ENCODE data around the gene KRT86.

The KRT86 gene

DNA sequence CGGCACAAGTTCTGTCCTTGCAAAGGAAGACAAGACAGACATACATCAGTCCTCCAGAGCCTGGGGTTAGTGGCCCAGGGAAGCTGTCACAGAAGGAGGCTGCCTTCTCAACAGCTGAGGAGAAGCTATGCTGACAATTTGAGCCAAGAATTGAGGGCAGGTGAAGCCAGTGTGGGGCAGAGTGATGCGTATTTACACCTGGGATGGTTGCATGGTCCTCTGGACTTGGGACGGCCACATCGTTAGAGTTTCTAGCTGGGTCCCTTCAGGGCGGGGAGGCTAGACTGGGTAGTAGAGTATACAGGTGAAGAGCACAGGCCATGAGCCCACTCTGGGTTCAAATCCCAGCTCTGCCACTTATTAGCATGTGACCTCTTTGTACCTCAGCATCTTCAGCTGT lies 76.3 kb downstream of the KRT86 start:
- no peak for DNase-seq
- H3K36me3 ChIP-seq (replicated peaks) = no peaks in the 10 kb centered on the region
- H3K4me3 ChIP-seq (ENCODE audit: low read depth, low read length) = no peak overlapping the region
- in situ Hi-C loops (cut with HindIII; ENCODE audit: low pct_ligation_motif_present, low sequenced_read_pairs) = no loop called here
- TF ChIP-seq CTCF (IDR thresholded peaks at IDR 0.05; ENCODE audit: low read depth, low read length, missing control alignments) = no peak
- peaks cover 19% of the 10 kb centered on the region for H3K27me3 ChIP-seq (replicated peaks)
- H3K27ac ChIP-seq = no peak overlapping the region

DNA sequence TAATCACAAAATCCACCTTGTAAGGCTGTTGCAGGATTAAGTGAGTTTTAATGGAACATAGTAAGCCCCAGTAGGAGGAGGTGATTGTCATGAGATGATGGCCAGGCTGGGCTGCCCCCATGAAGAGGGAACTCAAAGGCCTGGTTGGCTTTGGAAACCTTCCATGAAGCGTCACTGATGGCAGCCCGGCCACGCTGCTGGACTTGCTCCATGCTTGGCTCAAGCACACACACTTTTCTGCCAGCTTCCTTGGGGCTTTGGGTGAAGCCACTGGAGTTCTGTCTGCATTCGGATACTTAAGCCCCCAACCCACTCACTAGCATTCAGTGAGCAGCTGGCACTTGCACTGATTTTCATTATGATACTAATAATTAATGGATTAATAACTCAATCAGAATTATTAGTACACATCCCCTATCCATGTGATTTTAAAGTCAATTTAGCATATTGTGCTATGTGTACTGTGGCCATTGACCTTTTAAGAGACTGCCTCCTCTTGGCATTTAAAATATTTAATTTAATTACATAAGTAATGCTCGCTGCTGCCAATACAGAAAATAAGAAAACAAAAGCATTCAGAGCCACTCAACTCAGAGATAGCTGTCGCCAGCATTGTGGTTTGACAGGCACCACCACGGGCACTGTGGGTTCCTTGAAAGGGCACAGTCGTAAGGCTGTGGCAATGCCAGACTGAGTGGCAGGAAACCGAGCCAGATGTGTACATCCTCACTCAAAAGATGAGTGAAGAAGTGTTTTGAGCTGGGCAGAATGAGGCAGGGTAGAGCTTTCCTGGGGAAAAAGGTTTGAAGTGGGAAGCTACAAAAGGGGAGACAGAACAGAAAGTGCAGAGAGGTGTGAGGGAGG lies 77.0 kb downstream of the KRT86 start:
- Histone ChIP-seq H3K36me3 (replicated peaks) (no peaks in the 10 kb centered on the region), H3K4me3 (ENCODE audit: low read depth, low read length) (no peak overlapping the region), H3K27me3 (replicated peaks) (peaks cover 19% of the 10 kb centered on the region), H3K27ac (no peak overlapping the region)
- DNase-seq = no peak
- TF ChIP-seq CTCF (IDR thresholded peaks at IDR 0.05; ENCODE audit: low read depth, low read length, missing control alignments) = no peak
- in situ Hi-C loops (cut with HindIII; ENCODE audit: low pct_ligation_motif_present, low sequenced_read_pairs) = no loop called here

DNA sequence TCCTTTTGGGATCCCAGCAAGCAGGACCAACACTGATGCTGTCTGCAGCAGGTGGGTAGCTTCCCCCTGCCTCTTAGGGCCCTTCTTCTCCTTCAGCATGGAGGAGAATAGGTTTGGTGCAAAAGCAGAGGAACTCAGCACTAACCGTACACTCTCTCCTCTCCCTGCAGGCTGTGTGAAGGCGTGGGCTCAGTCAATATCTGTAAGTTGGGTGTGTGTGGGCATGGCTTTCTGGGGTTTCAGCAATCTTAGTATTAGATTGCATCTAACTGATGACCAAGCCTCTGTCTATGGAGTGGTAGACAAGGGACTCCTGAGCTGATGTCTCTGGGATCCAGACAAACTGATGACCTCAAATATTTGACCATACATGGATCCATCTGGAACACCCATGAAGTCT lies 78.5 kb downstream of the KRT86 start:
- DNase-seq = no peak
- no peak for TF ChIP-seq CTCF (IDR thresholded peaks at IDR 0.05; ENCODE audit: low read depth, low read length, missing control alignments)
- H3K27me3 ChIP-seq (replicated peaks) = peaks cover 19% of the 10 kb centered on the region
- H3K36me3 ChIP-seq (replicated peaks) = no peaks in the 10 kb centered on the region
- H3K27ac ChIP-seq = no peak overlapping the region
- in situ Hi-C loops (cut with HindIII; ENCODE audit: low pct_ligation_motif_present, low sequenced_read_pairs) = no loop called here
- H3K4me3 ChIP-seq (ENCODE audit: low read depth, low read length) = no peak overlapping the region

DNA sequence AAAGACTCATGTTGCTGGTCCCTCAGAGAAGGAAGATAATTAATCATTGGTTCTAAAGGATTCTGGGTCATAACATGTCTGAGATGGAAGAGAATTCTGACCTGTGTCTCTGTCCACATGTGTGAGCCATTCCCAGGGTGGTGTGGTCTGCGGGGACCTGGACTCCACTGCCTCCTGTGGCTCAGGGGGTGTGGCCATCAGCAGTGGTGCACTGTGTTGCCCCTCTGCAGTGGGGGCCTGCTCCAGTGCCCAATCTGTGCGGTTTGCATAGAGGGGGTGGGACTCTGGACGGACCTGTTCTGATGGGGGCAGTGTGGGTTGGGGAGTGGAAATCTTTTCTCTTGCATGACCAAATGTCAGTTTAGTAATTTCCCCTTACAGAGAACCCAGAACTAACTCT lies 79.3 kb downstream of the KRT86 start:
- Histone ChIP-seq H3K4me3 (ENCODE audit: low read depth, low read length) (no peak overlapping the region), H3K27me3 (replicated peaks) (peaks cover 13% of the 10 kb centered on the region), H3K36me3 (replicated peaks) (no peaks in the 10 kb centered on the region), H3K27ac (no peak overlapping the region)
- TF ChIP-seq CTCF (IDR thresholded peaks at IDR 0.05; ENCODE audit: low read depth, low read length, missing control alignments) = no peak
- no peak for DNase-seq
- in situ Hi-C loops (cut with HindIII; ENCODE audit: low pct_ligation_motif_present, low sequenced_read_pairs) = no loop called here

DNA sequence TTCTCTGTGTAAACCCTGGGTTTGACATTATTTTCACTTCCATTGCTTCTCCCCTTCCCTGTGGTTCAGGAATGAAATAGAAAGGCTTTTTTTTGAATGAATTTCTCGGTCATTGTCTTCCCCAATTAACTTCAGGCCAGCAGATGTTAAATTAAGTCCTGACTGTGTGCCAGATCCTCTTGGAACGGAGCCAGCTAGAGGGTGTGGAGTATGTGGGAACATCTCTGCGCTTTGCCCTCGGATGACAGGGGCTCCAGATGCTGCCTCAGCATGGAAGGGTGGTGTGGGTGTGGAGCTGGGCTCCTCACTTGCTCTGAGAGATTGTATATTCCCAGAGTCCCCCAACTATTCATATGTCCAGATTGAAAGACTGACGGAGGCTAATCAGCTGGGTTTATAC lies 79.8 kb downstream of the KRT86 start:
- Histone ChIP-seq H3K27ac (no peak overlapping the region), H3K36me3 (replicated peaks) (no peaks in the 10 kb centered on the region), H3K4me3 (ENCODE audit: low read depth, low read length) (no peak overlapping the region), H3K27me3 (replicated peaks) (peaks cover 13% of the 10 kb centered on the region)
- in situ Hi-C loops (cut with HindIII; ENCODE audit: low pct_ligation_motif_present, low sequenced_read_pairs) = no loop called here
- DNase-seq = no peak
- no peak for TF ChIP-seq CTCF (IDR thresholded peaks at IDR 0.05; ENCODE audit: low read depth, low read length, missing control alignments)

- no peaks in the 10 kb centered on the region for H3K36me3 ChIP-seq (replicated peaks)
- H3K27ac ChIP-seq = no peak overlapping the region
- no peak overlapping the region for H3K4me3 ChIP-seq (ENCODE audit: low read depth, low read length)
- in situ Hi-C loops (cut with HindIII; ENCODE audit: low pct_ligation_motif_present, low sequenced_read_pairs) = no loop called here
- no peak for TF ChIP-seq CTCF (IDR thresholded peaks at IDR 0.05; ENCODE audit: low read depth, low read length, missing control alignments)
- no peak for DNase-seq
- H3K27me3 ChIP-seq (replicated peaks) = peaks cover 12% of the 10 kb centered on the region
Observed at GRCh38 chr12:52355176-52355575, 80.7 kb downstream of the KRT86 start.
